ENCODE measurements around the gene SLC16A3.

Gene SLC16A3

GRCh38 chr17:82287868-82288801, 59.3 kb downstream of the SLC16A3 start:
- DNase-seq, result no peak
